HG02759 (cell line): ENCODE measurements around the gene SULT6B1.

Experiments used
- ATAC-seq: cut with Tn5 transposase; IDR thresholded peaks from one replicate; pipeline ENCODE4 v1.9.1; 2021; ENCODE audit warnings: mild to moderate bottlenecking, moderate library complexity; ENCODE audit not compliant: unreplicated experiment

SULT6B1 gene

DNA sequence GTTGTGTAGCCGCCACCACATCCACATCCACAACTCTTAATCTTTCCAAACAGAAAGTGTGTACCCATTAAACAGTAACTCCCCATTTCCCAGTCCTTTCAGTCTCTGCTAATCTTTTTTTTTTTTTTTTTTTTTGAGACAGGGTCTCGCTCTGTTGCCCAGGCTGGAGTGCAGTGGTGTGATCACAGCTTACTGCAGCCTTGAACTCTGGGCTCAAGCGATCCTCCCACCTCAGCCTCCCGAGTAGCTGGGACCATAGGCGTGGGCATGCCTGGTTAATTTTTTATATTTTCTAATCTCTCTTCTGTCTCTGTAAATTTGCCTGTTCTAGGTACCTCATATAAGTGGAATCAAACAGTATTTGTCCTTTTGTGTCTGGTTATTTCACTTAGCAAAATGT lies 35.2 kb downstream of the SULT6B1 start:
- no peak for ATAC-seq

DNA sequence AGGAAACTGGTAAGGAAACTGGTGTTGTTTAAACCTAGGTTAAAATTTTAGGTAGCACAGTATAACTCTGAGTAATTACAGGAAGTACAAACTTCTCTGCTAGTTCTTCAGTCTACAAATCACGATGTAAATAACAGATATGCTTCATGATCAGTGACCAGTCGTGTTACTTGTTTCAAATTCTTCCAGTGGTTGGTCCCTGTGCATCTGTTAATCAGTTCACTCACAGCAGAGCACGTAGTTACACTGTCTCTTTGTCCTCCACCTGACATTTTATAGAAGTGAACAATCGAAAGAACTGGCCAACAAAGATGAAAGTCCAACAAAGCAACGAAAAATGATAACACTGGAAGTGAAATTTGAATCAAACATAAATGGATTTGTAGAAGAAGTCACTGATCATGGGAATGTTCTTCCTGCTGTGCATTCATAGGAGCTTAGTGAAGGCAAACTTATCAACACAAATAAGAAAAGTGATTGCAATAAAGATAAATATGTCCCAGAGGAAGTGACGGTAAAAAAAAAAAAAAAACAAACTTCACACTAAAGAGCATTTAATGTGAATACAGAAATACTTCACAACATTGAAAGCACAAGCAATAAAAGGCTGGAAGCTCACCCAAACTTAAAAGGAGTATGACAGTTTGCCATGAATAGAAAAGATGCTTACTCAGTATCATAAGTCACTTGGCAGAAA lies 38.7 kb downstream of the SULT6B1 start:
- no peak for ATAC-seq

DNA sequence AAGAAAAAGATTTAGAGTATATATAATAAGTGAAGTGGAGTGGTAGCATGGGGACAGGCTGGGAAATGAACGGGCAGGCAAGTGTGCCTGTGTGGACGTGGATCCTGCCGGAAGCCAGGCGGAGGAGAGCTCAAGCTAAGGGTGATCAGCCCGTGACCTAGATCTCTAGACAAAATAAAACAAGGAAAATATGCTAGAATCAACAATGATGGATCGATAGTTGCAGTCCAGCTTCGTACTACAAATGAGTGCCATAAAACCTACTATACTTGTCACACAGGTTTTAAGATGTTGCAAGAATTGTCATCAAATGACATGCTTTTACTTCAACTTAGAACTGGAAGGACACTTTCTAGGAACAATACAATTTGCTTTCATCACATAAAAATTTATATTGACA lies 40.1 kb downstream of the SULT6B1 start:
- ATAC-seq, result no peak

DNA sequence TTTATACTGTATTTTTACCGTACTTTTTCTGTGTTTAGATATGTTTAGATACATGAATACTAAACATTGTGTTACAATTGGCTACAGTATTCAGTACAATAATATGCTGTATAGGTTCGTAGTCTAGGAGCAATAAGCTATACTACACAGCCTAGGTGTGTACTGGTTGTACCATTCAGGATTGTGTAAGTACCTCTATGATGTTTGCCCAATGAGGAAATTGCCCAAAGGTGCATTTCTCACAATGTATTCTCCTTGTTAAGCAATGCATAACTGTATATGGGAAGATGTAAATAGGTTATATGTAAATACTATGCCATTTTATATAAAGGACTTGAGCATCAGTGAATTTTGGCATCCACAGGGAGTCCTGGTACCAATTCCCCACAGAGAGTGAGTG lies 42.4 kb downstream of the SULT6B1 start:
- ATAC-seq, result no peak

DNA sequence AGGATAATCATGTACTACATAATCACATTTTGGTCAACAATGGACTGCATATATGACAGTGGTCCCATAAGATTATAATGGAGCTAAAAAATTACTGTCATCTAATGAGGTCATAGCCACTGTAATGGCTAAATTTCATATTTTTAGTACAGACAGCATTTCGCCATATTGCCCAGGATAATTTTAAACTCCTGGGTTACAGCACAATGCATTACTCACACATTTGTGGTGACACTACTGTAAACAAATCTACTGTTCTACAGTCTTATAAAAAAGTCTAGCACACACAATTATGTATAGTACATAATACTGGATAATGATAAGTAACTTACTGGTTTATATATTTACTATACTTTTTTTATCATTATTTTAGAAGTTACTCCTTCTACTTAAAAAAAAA lies 44.5 kb downstream of the SULT6B1 start:
- no peak for ATAC-seq

DNA sequence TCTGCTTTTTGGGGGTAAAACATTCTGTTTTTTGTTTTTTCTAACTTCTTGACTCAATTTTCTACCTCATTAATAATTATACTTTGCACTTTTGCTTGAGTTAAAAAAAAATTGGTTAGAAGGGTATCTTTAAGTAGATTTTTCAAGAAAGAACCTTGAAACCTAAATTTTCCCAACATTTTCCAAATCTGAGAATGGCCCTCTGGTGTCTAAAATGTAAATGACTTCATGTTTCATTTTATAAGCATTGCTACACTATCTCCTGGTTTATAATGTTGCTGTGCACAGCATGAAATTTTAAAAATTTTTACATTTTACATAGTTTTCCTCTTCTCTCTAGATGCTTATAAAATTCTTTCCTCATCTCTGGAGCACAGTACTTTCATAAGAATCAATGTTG lies 45.9 kb downstream of the SULT6B1 start:
- ATAC-seq, result no peak

DNA sequence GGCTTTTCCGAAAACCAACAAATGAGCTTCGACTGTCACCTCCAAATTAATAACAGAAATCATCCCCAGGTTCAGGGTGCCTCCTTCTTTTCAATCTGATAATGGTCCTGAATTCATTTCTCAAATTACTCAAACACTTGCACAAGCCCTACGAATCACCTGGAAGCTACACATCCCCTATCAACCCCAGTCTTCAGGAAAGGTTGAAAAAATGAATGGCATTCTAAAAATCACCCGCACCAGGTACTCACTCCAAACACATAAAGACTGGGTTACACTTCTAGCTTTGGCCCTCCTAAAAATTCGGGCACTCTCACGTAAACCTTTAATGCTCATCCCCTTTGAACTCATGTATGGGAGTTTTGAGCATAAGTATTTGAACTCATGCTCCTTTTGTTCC lies 55.6 kb downstream of the SULT6B1 start:
- ATAC-seq, result no peak

DNA sequence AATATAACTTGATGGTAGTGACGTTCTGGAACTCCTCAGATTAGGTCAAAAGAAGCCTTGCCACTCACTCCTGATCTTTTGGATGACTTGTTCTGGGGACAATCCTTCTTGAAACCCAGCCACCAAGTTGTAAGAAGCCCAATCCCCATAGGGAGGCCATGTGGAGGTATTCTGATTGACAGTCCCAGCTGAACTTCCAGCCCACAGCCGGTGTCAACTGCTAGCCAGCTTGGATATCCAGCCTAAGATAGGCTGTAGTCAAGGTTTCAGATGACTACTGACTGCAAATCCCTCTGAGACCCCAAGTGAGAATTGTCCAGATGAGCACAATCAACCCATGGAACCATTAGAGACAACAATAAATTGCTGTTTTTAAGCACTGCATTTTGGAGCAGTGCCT lies 63.1 kb downstream of the SULT6B1 start:
- no peak for ATAC-seq

DNA sequence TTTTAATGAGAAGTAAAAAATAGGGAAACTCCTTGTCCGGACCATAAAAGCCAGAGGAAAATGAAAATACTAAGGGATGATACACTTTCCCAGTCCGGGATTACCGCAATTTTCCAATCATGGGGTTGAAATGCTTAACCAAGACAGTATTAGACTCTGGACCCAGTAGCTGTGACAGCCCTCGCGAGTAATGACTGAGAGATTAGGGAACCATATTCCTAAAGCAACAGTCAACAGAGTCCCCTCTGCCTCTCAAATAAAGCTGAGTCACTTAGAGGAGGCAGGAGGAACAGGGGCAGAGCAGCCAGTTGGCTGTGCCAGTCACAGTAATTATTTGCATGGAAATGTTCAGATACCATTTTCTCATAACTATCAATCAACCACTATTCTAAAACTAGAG lies 69.3 kb downstream of the SULT6B1 start:
- ATAC-seq, result no peak
